GM19043 (cell line): ENCODE data around the gene RAB7B.

Experiments used
- ATAC-seq: cut with Tn5 transposase; IDR thresholded peaks from one replicate; pipeline ENCODE4 v1.9.1; 2021; ENCODE audit warnings: low read depth; ENCODE audit not compliant: unreplicated experiment

The RAB7B gene

DNA sequence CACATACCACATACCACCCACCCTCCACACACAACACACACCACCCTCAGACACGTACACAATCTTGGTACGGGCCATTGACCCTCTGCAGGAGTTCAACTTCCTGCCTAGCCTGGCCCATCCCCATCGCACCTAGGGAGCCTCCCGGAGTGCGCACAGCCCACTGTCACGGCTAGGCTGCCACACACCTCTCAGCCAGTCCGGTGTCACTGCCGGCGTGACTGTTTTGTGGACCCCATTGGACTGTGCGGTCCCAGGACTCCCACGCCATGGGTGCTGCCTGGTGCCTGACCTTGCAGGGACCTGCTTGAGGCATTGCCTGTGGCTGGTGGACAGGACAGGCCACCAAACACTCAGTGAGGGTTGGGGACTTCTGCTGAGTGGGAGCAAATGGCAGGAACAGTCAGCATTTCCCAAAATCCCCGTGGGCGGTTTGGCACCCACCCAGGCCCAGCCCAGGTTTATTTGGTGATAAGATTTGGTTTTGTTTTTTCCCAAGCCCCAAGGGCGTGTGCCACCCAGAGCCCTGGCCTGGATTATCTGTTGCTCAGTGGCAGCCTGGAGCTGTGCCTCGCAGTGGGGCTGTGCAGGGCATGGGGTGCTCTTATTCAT, 27.7 kb downstream of the RAB7B start:
- ATAC-seq = no peak

DNA sequence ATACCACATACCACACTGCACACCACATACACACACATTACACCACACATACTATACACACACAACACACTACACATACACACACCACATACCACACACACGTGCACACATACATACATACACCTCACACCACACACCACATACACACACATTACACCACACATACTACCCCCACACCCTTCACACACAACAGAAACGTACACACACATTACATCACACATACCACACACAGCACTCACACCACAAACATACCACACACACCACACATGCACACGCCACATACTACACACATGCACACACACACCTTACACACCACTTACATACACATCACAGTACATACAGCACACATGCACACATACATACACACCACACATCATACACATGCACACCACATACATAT, 28.5 kb downstream of the RAB7B start:
- no peak for ATAC-seq

DNA sequence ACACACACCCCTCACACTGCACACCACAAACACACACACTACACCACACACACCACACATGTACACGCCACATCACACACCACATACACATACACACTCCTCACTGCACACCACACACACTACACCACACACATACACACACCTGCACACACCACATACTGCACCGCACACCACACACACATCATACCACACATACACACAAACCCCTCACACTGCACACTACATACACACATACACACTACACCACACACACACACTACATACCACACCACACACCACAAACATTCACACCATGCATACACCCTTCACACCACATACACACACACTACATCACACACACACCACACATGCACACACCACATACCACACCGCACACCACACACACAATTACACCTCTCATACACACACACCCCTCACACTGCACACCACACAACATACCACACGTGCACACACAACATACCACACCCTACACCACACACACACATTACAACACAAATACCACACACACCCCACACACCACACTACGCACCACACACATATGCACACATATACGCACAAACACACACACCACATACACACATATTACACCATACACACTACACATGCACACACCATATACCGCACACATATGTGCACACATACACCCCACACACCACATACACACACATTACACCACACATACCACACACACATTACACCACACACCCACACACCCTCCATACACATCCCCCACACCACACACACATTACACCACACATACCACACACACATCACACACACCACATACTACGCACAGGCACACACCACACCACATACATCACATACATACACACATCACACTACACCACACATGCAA, 29.6 kb downstream of the RAB7B start:
- no peak for ATAC-seq

DNA sequence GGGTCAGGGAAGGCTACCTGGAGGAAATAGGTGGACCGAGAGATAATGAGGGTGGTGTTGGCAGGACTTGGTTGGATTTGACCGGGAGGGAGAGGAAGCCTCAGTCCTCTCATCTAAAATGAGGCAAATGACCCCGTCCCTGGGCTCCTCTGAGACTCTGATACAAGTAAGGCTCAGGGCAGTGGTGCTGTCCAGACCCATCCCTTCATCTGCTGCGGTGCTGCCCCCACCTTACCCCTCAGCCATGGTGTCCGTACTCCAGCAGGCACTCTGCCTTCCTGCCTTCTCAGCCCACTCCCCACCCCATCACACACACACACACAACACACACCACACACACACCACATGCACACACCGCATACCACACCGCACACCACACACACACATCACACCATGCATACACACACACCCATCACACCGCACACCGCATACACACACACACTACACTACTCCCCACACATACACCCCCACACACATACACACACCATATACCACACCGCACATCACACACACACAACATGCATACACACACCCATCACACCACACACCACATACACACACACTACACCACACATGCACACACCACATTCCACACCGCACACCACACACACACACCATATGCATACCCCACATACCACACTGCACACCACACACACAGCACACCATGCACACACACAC, 30.6 kb downstream of the RAB7B start:
- ATAC-seq = no peak

DNA sequence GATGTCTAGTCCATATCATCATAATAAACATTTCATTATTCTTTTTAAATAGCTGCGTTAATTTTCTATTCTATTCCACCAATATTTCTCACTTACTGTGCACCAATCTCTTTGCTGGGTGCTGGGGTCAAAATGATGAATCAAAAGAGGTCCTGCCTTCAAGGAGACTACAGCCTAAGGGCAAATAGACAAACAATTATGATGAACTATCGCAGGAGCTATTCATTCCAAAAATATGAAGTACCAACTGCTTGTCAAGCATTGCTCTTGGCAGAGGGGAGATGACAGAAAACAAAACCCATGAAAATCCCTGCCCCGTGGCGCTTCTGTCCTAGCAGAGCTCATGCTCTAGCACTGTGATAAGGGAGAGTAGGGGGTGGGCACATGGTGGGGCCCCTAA, 31.1 kb downstream of the RAB7B start:
- no peak for ATAC-seq

DNA sequence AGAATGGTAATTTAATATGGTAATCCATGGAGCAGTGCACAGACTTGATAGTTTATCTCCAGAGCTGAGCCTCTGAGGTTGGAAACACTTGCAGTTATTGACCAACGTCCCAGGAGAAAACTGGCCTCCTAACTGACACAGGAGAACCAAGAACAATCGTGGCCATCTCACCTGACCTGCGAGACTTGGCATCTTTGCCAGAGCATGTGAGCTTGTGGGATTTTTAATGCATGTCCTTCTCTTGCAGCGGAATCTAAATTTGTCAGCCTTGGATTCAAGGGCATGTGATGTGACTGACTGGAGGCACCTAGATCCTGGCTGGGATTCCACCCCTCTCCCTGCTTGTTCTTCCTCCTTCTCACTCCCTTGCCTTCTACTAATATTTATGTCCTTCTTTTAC, 32.1 kb downstream of the RAB7B start:
- no peak for ATAC-seq

DNA sequence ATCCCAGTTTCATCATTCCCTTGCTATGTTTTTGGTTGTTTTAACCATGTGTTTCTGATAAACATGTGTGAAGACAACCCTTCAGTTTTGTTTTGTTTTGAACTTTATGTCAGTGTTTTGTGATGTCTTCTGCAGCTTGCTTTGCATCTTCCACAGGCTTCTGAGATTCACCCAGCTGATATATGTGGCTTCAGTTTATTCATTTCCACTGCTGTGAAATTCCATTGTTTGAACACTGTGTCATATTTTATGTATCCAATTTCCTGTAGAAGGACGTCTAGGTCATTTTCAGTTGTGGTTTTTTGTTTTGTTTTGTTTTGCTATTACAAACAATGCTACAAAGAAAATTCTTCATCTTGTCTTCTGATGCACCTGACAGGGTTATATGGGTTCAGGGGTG, 32.7 kb downstream of the RAB7B start:
- no peak for ATAC-seq

DNA sequence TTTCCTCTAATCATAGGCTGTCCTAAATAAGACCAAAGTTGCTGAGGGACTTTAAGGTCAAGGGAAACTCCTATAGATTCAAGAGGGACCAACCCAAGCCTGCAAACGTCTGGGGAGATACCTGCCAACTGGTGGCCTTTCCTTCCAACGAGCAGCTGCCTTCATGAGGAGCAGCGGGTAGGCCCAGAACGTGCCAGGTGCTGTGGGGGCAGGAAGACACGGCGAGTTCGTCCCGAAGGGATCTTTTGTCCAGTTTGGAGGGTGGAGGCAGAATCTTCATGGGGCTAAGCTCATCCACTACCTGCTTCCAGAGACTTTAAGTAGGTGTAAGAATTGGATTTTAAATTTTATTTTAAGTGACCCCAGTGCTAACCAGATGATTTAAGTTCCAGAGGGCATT, 34.0 kb downstream of the RAB7B start:
- ATAC-seq = no peak

DNA sequence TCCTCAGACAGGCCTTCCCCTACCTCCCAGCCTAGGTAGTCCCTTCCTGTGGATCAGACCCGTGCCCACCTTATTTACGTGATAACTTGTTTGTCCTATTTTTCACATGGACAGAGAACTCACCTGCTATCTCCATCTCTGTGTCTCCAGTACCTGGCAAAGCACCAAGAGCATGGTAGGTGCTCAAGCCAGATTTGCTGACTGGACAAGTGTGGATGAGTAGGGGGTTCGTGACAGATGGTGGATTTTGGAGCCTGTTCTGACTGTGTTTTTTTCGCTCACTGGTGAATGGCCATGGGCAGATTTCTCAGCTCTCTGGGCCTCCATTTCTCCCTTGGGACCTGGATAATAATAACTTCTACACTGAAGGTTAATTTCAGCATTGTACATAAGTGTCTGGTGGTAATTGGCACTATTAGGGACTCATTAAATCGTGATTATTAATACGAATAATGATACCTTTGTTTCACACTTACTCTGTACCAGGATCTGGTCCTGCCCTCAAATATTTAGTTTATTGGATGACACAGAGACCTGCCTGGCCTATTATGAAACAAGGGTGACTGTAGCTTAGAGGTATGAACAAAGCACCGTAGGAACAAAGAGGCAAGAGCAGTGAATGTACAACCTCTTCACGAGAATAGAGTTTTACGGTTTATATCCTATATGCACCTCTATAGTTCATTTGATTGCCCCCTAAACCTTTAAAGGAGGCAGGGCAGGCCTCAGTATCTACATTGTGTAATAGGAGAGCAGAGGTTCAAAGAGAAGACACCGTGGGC, 35.5 kb downstream of the RAB7B start:
- ATAC-seq = no peak

DNA sequence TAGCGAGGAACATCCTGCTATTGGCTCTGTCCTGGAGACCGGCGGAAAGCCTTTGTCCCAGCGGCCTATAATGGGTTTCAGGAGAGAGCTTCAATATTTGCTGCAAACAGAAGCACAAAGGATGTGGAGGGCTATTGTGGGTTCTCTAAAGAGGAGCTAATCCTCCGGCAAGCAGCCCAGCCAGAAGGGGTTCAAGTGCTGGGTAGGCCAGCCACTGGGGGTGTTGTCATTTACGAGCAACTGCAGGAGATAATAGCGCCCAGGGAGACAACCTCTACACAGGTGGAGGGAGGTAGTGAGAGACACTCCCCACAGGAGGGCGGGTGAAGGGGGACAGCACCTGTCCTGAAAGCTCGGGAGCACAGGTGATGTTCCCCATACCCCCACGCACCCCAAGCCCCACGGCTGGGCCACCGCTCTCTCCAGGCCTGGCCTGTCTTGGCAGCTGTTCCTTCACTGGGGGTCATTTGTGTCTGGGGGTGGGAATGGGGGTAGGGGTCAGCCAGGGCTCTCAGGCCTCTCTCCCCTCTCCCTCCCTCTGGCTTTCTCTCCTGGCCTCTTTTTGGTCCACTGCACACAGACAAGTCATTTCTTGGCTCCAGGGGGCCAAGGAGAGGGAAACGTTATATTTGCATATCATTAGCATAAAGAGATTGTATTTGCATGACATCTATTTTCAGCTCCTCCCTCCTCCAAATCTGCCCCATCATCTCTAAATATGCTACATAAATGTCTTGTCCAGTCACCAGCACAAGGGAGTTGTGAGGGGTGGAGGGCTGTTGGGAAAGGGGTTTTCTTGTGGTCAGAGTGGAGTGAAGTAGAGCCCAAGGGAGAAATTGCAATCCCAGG, 37.9 kb downstream of the RAB7B start:
- no peak for ATAC-seq

DNA sequence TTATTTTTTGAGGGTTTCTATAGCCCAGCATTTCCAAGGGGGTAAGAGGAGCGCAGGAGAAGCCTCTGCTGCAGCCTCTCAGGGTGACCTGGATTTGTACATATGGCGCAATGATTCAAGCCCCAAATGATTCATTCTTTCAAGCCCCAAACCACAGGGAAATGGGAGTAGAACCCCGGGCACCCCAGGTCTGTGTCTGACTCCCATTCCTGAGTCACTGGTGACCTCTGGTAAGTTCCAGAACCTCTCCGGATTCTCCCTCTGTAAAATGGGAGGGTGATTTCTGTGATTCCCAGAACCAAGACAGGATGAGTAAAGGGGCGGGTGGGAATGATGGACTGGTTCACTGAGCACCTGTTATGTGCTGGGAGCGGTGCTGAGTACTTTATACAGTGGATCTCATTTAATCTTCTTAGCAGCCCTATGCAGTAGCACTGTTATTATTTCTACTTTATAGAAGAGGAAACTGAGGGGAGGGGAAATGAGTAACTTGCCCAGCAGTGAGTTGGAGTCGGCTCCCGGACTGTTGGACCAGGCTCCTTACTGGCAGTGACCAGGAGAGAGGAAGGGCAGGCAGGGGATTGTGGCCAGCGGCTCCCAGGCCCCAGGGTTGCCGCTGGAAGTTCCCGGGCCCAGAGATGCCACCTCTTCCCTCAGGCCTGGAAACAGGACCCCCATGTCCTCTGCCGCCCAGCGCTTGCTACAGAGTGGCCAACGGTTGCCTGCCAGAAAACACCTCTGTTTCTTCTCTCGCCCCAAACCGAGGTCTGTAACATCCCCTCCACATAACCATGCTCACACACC, 39.6 kb downstream of the RAB7B start:
- ATAC-seq = no peak

DNA sequence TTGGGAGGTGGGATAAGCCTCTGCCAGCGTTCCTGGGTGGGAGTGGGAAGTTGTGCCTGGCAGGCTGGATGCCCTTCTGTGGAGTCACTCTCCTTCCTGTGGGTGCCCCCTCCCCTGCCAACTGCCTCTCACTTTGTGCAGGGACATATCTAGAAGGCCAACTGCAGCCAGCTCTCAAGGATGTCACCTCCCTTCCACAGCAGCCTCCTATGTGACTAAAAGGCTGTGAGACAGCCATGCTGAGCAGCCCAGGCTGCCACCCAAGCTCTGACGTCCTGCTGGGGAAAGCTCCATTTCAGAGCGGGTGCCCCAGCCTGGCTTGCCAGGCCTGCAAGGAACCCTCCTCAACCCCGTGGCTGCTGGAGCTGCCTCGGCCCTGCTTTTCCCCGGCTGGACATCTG, 40.4 kb downstream of the RAB7B start:
- ATAC-seq = no peak

DNA sequence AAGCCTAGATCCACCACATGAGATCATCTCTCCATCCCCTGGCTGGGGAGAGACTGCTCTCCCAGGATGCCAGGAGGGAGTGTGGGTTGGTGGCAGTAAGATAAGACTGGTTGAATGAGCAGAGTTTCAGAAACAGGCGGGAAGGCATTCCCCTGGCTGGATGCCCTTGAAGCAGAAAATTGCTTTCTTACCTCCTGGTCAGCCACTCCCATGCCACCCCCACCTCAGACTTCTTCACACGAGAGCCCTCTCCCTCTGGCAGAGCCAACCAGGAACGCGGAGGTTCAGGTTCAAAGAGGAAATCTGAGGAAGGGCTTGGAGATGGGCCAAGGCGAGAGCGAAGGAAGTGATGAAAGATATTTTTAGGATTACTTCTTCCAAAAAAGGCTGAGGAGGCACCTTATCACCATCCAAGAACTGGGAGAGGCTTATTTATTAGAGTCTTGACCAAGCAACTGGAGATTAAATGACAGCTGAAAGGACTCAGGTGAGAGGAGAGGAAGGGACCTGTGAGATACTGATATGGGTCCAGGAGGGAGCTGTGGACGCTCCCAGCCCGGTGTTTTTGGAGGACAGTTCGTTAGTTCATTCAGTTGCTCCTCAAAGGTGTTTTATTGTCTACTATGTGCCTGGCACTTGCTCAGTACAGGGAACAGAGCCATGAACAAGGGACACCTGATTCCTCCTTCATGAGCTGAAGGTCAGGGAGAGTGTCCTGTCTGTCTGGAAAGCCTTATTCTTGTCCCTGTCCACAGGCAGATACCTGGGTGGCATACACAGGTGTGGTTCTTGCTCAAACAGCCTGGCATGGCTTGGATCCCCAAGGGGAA, 41.0 kb downstream of the RAB7B start:
- no peak for ATAC-seq

DNA sequence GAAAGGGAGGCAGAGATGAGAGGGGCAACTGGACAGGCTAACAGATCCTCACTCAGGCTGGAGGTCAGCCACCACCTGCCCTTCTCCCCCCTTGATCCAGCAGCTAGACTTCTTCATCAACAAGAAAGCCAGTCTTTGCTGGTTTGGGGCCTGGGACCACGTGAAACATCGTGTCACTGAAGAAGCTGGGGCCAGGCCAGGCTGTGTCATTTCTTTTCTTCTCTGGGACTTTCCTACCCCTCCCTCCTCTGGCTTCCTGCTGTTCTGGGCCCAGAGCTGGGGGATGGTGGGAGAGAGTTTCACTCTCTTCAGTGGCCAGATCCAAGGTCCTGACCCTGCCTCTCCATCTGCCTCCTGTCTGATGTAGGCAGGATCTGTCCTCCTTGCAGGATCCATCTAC, 41.8 kb downstream of the RAB7B start:
- ATAC-seq = no peak

DNA sequence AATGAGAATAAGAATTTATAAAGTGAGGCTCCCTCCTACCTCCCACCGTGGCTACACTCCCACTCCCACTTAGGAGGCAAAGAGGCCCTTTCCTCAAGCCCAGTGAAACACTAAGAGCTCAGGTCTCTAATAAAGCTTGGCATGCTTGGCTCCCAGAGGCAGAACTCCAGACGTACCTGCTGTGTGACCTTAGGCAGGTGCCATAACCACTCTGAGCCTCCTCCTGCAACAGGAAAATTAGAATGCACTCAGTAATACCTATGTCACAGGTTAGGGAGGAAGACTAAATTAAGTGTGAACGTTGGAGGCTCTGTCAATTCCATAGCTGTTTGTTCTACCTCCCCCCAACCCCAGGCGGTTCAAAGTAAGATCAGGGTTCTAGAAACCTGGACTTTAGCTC, 43.4 kb downstream of the RAB7B start:
- no peak for ATAC-seq

DNA sequence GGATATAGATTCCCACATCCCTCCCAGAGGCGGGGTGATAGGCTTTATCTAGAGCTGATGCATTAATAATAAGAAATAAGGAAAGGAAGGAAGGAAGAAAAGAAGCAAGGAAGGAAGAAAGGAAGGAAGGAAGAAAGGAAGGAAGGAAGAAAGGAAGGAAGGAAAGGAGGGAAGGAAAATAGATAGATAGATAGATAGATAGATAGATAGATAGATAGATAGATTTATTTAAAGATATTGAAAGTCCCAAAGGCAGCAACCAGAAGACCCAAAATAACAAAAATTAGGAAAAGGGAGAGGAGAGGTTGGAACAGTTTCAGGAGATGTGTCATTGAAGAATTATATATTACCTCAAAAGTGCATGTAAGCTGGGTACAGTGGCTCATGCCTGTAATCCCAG, 47.7 kb downstream of the RAB7B start:
- ATAC-seq = no peak

DNA sequence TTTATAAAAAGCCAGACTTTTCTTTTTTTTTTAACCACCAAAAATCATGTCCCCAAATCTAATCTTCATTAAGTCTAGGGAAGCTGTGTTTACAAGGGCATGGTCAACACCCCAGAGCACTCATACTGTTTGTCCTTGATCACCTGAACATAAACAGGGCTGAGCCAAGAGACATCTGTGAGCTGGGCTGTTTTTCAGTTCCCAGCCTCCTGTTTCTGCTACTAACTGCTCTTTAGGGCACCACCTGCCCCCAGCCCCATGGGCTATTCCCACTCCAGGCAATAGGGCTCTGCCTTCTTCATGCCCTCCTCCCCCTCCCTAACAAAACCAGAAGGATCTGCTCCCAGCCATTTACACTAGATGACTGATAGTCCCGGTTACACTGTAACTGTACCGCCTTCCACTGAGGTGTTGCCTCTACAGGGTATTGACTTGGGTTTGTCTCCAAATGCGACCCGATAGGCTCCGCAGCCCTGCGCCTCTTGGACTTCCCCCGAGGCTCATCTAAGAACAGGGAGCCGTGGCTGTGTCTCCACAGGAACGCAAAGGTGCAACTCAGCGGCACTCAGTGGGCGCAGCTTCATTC, 48.3 kb downstream of the RAB7B start:
- ATAC-seq = no peak

DNA sequence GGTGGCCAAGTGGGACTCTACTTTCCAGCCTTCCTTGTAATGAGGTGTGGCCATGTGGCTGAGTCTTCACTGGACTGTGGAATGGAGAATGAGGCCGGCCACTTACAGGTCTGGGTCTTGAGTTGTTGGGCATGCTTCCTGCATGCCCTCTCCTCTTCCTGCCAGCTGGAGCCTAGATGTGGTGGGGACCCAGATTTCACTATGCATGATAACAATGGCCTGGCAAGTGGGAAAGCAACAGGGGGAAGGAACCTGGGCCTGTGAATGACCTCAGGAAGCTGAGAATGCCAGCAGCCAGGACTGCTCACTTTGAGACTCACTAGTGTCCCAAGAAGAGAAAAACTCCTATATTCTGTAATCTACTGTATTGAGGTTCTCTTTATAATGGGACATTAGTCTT, 51.4 kb downstream of the RAB7B start:
- ATAC-seq = no peak
